Measurements from ENCODE around the gene ELOVL5. TPM values are rescaled to one million over a fixed set of nuclear protein-coding genes. Genes with fewer than 3 reads are reported as not detected.

Gene ELOVL5
- total RNA-seq, 1 donor from 2014 or later: 185 TPM

GRCh38 chr6:53240761-53241160 is 108.0 kb downstream of the ELOVL5 start:
- Mint-ChIP-seq H3K4me1 (no peaks in the 10 kb centered on the region), H3K27me3 (ENCODE audit: insufficient read depth, low read depth) (peaks cover 2% of the 10 kb centered on the region), H3K27ac (no peak overlapping the region), H3K4me3 (no peak overlapping the region), H3K9me3 (no peaks in the 10 kb centered on the region), H3K36me3 (no peaks in the 10 kb centered on the region)
- Histone ChIP-seq H3K9me3 (ENCODE audit: low read depth) (no peaks in the 10 kb centered on the region), H3K79me2 (ENCODE audit: low read depth) (no peaks in the 10 kb centered on the region), H3F3A (ENCODE audit: low read depth) (no peaks in the 10 kb centered on the region), H3K4me2 (no peak overlapping the region), H2AFZ (replicated peaks) (no peak overlapping the region), H3K4me3 (no peak overlapping the region), H3K4me1 (no peaks in the 10 kb centered on the region), H4K20me1 (ENCODE audit: low read depth) (no peaks in the 10 kb centered on the region), H3K27me3 (no peaks in the 10 kb centered on the region), H3K27ac (no peak overlapping the region), H3K9ac (no peak overlapping the region), H3K36me3 (no peaks in the 10 kb centered on the region)
- no peak for TF ChIP-seq EZH2 (IDR thresholded peaks at IDR 0.05)
- no peak for TF ChIP-seq EZH2phosphoT487 (IDR thresholded peaks at IDR 0.05)
- no peak for TF ChIP-seq CTCF (IDR thresholded peaks at IDR 0.05)
- no peak for DNase-seq (ENCODE audit: low spot score)

DNA sequence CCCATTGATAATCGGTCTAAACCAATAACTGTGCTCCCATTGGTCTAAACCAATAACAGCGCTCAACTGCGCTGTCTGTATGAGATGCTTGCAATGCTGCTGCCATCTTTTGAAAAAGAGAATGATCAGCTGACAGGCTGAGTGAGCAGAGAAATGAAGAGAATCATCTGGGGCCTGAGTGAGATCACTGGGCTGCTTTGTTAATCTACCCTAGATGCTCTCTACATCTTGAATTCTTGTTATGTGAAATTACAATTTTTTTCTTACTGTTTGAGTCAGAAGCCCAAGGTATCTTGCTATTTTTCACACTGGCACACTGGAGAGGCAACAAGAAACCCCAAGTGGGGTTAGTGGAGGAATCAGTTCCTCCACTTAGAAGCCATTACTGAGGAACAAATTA is 108.6 kb downstream of the ELOVL5 start:
- TF ChIP-seq EZH2 (IDR thresholded peaks at IDR 0.05) (no peak), EZH2phosphoT487 (IDR thresholded peaks at IDR 0.05) (no peak), CTCF (IDR thresholded peaks at IDR 0.05) (no peak)
- no peak overlapping the region for H3K4me3 Mint-ChIP-seq

GRCh38 chr6:53239526-53239925 is 109.2 kb downstream of the ELOVL5 start:
- Histone ChIP-seq H3F3A (ENCODE audit: low read depth) (no peaks in the 10 kb centered on the region), H3K27me3 (no peaks in the 10 kb centered on the region), H3K27ac (no peak overlapping the region), H3K9ac (no peak overlapping the region), H4K20me1 (ENCODE audit: low read depth) (no peaks in the 10 kb centered on the region), H2AFZ (replicated peaks) (no peak overlapping the region), H3K4me2 (no peak overlapping the region), H3K4me1 (no peaks in the 10 kb centered on the region), H3K36me3 (no peaks in the 10 kb centered on the region), H3K4me3 (no peak overlapping the region), H3K9me3 (ENCODE audit: low read depth) (no peaks in the 10 kb centered on the region), H3K79me2 (ENCODE audit: low read depth) (no peaks in the 10 kb centered on the region)
- Mint-ChIP-seq H3K9me3 (no peaks in the 10 kb centered on the region), H3K36me3 (no peaks in the 10 kb centered on the region), H3K4me3 (no peak overlapping the region), H3K27ac (no peak overlapping the region), H3K4me1 (no peaks in the 10 kb centered on the region), H3K27me3 (ENCODE audit: insufficient read depth, low read depth) (peaks cover 2% of the 10 kb centered on the region)
- TF ChIP-seq CTCF (IDR thresholded peaks at IDR 0.05): no peak
- TF ChIP-seq EZH2phosphoT487 (IDR thresholded peaks at IDR 0.05): no peak
- TF ChIP-seq EZH2 (IDR thresholded peaks at IDR 0.05): no peak
- DNase-seq (ENCODE audit: low spot score): no peak

More for the DNA sequence above, 108.6 kb downstream of the ELOVL5 start:
- no peaks in the 10 kb centered on the region for H3K9me3 ChIP-seq (ENCODE audit: low read depth)
- H3F3A ChIP-seq (ENCODE audit: low read depth): no peaks in the 10 kb centered on the region
- H3K36me3 ChIP-seq: no peaks in the 10 kb centered on the region
- H3K9me3 Mint-ChIP-seq: no peaks in the 10 kb centered on the region
- no peaks in the 10 kb centered on the region for H3K4me1 Mint-ChIP-seq
- peaks cover 2% of the 10 kb centered on the region for H3K27me3 Mint-ChIP-seq (ENCODE audit: insufficient read depth, low read depth)
- no peak overlapping the region for H3K9ac ChIP-seq
- H3K4me3 ChIP-seq: no peak overlapping the region
- H3K4me2 ChIP-seq: no peak overlapping the region
- no peak overlapping the region for H2AFZ ChIP-seq (replicated peaks)
- no peaks in the 10 kb centered on the region for H4K20me1 ChIP-seq (ENCODE audit: low read depth)
- no peaks in the 10 kb centered on the region for H3K4me1 ChIP-seq
- no peaks in the 10 kb centered on the region for H3K36me3 Mint-ChIP-seq
- no peaks in the 10 kb centered on the region for H3K27me3 ChIP-seq
- no peaks in the 10 kb centered on the region for H3K79me2 ChIP-seq (ENCODE audit: low read depth)
- peak overlapping the region; percentile 31 for H3K27ac Mint-ChIP-seq
- H3K27ac ChIP-seq: no peak overlapping the region
- DNase-seq (ENCODE audit: low spot score): no peak

All from neural progenitor cell (in vitro differentiated cells).